HepG2 (cell line): ENCODE measurements around the gene APOC3. TPM values are rescaled to one million over a fixed set of nuclear protein-coding genes. Genes with fewer than 3 reads are reported as not detected.

Experiments used
- CEBPB ChIP-seq: IDR thresholded peaks from 2 replicates; pipeline ENCODE4 v1.6.1; 2011; ENCODE audit warnings: low read depth, low read length, improper control_type of control experiment, borderline replicate concordance
- E2F1 ChIP-seq: sonication (generic); formaldehyde crosslinking; IDR thresholded peaks from 2 replicates; pipeline ENCODE4 v1.5.0; 2020; ENCODE audit warnings: missing genetic modification reagents
- KDM5A ChIP-seq: fragments of 200-600 bp; sonication (generic); IDR thresholded peaks from 2 replicates; pipeline ENCODE4 v1.7.0; 2018; ENCODE audit warnings: antibody characterized with exemption, mild to moderate bottlenecking, low read length, borderline replicate concordance
- MAFF ChIP-seq: IDR thresholded peaks from 2 replicates; pipeline ENCODE4 v1.6.1; 2011; ENCODE audit warnings: low read depth, low read length, improper control_type of control experiment
- MBD4 ChIP-seq: IDR thresholded peaks from 2 replicates; pipeline ENCODE4 v1.6.1; 2012; ENCODE audit warnings: low read length, inconsistent platforms, borderline replicate concordance
- MLLT10 ChIP-seq: sonication (generic); formaldehyde crosslinking; IDR thresholded peaks from 2 replicates; pipeline ENCODE4 v1.4.0; 2020; ENCODE audit warnings: missing genetic modification reagents
- MNT ChIP-seq: fragments of 450-650 bp; IDR thresholded peaks from 2 replicates; pipeline ENCODE4 v1.6.1; 2016
- MXD1 ChIP-seq: sonication (generic); formaldehyde crosslinking; IDR thresholded peaks from 2 replicates; pipeline ENCODE4 v1.4.0; 2020; ENCODE audit warnings: mild to moderate bottlenecking, missing genetic modification reagents
- NCOA2 ChIP-seq: sonication (generic); formaldehyde crosslinking; IDR thresholded peaks from 2 replicates; pipeline ENCODE4 v1.8.0; 2022; ENCODE audit warnings: inconsistent platforms
- RARG ChIP-seq: sonication (generic); formaldehyde crosslinking; IDR thresholded peaks from 2 replicates; pipeline ENCODE4 v1.4.0; 2020; ENCODE audit warnings: low read depth, mild to moderate bottlenecking, missing genetic modification reagents
- REXO4 ChIP-seq: sonication (generic); formaldehyde crosslinking; IDR thresholded peaks from 2 replicates; pipeline ENCODE4 v1.8.0; 2022; ENCODE audit warnings: missing genetic modification reagents, mild to moderate bottlenecking, borderline replicate concordance
- SMARCE1 ChIP-seq: fragments of 450-650 bp; IDR thresholded peaks from 2 replicates; pipeline ENCODE4 v1.6.1; 2017; ENCODE audit warnings: borderline replicate concordance
- SRY ChIP-seq: sonication (generic); formaldehyde crosslinking; IDR thresholded peaks from 2 replicates; pipeline ENCODE4 v1.8.0; 2022; ENCODE audit warnings: mild to moderate bottlenecking, missing genetic modification reagents
- TOE1 ChIP-seq: sonication (generic); formaldehyde crosslinking; IDR thresholded peaks from 2 replicates; pipeline ENCODE4 v1.4.0; 2020; ENCODE audit warnings: mild to moderate bottlenecking, missing genetic modification reagents
- YY1 ChIP-seq: IDR thresholded peaks from 2 replicates; pipeline ENCODE4 v1.6.1; 2011; ENCODE audit warnings: low read length, low read depth, moderate library complexity, mild to moderate bottlenecking; ENCODE audit not compliant: insufficient read depth, insufficient replicate concordance
- ZBTB4 ChIP-seq: sonication (generic); formaldehyde crosslinking; IDR thresholded peaks from 2 replicates; pipeline ENCODE4 v1.4.0; 2020; ENCODE audit warnings: missing genetic modification reagents, mild to moderate bottlenecking, borderline replicate concordance
- ZFYVE20 ChIP-seq: sonication (generic); formaldehyde crosslinking; IDR thresholded peaks from 2 replicates; pipeline ENCODE4 v1.8.0; 2023; ENCODE audit warnings: low read depth, mild to moderate bottlenecking, moderate library complexity, missing genetic modification reagents, borderline replicate concordance
- ZNF33A ChIP-seq: sonication (generic); formaldehyde crosslinking; IDR thresholded peaks from 2 replicates; pipeline ENCODE4 v1.5.1; 2020; ENCODE audit warnings: missing genetic modification reagents, mild to moderate bottlenecking, moderate library complexity, borderline replicate concordance
- ZNF414 ChIP-seq: sonication (generic); formaldehyde crosslinking; IDR thresholded peaks from 2 replicates; pipeline ENCODE4 v1.5.0; 2020; ENCODE audit warnings: missing genetic modification reagents
- ZNF562 ChIP-seq: sonication (generic); formaldehyde crosslinking; IDR thresholded peaks from 2 replicates; pipeline ENCODE4 v1.8.0; 2022; ENCODE audit warnings: missing genetic modification reagents, borderline replicate concordance
- ZNF572 ChIP-seq: sonication (generic); formaldehyde crosslinking; IDR thresholded peaks from 2 replicates; pipeline ENCODE4 v1.5.1; 2020; ENCODE audit warnings: mild to moderate bottlenecking, missing genetic modification reagents
- polyA plus RNA-seq, 8 experiments: library from polyadenylated mRNA; depleted of rRNA in 3 of 8; stranded (reverse) in 7 of 8; unstranded in 1 of 8; fragments of >200 nt; fragmentation: Illumina TruSeq in 4 of 8; extraction: Trizol in 4 of 8; gene quantifications; 2 replicates each; pipeline versions ENCODE4 v1.2.1 to v1.2.3, GENCODE V29; 2011 to 2016; ENCODE audit warnings: low read depth in 4 of 8, missing spikeins in 1 of 8, mixed read lengths in 1 of 8; ENCODE audit not compliant: insufficient read depth in 1 of 8
- total RNA-seq, 5 experiments: library from RNA; depleted of rRNA; stranded (reverse); fragments of >200 nt; fragmentation: Illumina TruSeq; extraction: Trizol; gene quantifications; 2 replicates each; pipeline ENCODE4 v1.2.3, GENCODE V29; 2016; ENCODE audit warnings: low read depth in 1 of 5

Gene APOC3
- total and polyA plus RNA-seq, 2 of the 13 experiments (the other 11 are each of a cell fraction or from before 2014, with no cell fraction given): 314 to 687 TPM

- TF ChIP-seq ZNF414 (CRISPR knock-in tag) (peak; percentile 84), REXO4 (CRISPR knock-in tag) (no peak), MLLT10 (CRISPR knock-in tag) (peak; percentile 94), YY1 (peak; percentile 72), NCOA2 (CRISPR knock-in tag) (peak; percentile 92), ZNF33A (CRISPR knock-in tag) (no peak), ZBTB4 (CRISPR knock-in tag) (peak; percentile 81; the same call in 1 of the 2 replicates), SRY (CRISPR knock-in tag) (no peak), MAFF (no peak), ZFYVE20 (CRISPR knock-in tag) (0 out of 2 replicates have a peak, but pooled peaks have one; percentile 36), SMARCE1 (no peak), ZNF572 (CRISPR knock-in tag) (no peak), TOE1 (CRISPR knock-in tag) (0 out of 2 replicates have a peak, but pooled peaks have one; percentile 51), MXD1 (CRISPR knock-in tag) (peak; percentile 60; the same call in 1 of the 2 replicates), E2F1 (CRISPR knock-in tag) (no peak), ZNF562 (CRISPR knock-in tag) (no peak), RARG (no peak), MBD4 (no peak), MNT (no peak; the same call in 1 of the 2 replicates), KDM5A (no peak), CEBPB (0 out of 2 replicates have a peak, but pooled peaks have one; percentile 14)
Measured at GRCh38 chr11:116837231-116838091, 7.8 kb downstream of the APOC3 start, which contains the start of gene APOA1 (continued).
